OCI-LY1 (cell line): ENCODE results near the gene COG2.
"Not testable (repeated sequence)": the region's sequence is repeated elsewhere in the genome, so short reads cannot be mapped to it uniquely, and the experiment has no call there.

ENCODE experiments used
- H2AFZ ChIP-seq: fragments of 200-600 bp; sonication (generic), shearing (Covaris generic); 2 replicates; pipeline ENCODE4 v1.6.0; 2014; ENCODE audit warnings: antibody characterized with exemption, mild to moderate bottlenecking, low read length
- H3F3A ChIP-seq: fragments of 200-600 bp; sonication (generic), shearing (Covaris generic); 2 replicates; pipeline ENCODE4 v1.6.0; 2014; ENCODE audit warnings: mild to moderate bottlenecking, antibody characterized with exemption, low read length, moderate library complexity; ENCODE audit not compliant: insufficient read depth
- H3K27ac ChIP-seq: fragments of 200-600 bp; sonication (generic); 2 replicates; pipeline ENCODE4 v1.5.1; 2014; ENCODE audit warnings: low read length, mixed run types, mild to moderate bottlenecking, low read depth; ENCODE audit not compliant: poor library complexity, severe bottlenecking
- H3K27me3 ChIP-seq: fragments of 200-600 bp; sonication (generic); 2 replicates; pipeline ENCODE4 v1.6.0; 2014; ENCODE audit warnings: antibody characterized with exemption, mild to moderate bottlenecking, low read length, moderate library complexity; ENCODE audit not compliant: insufficient read depth
- H3K36me3 ChIP-seq: fragments of 200-600 bp; sonication (generic); 2 replicates; pipeline ENCODE4 v1.6.1; 2014; ENCODE audit warnings: mild to moderate bottlenecking, antibody characterized with exemption, low read length, moderate library complexity, mixed read lengths; ENCODE audit not compliant: insufficient read depth
- H3K4me1 ChIP-seq: fragments of 200-600 bp; sonication (generic); 2 replicates; pipeline ENCODE4 v1.5.1; 2014; ENCODE audit warnings: mild to moderate bottlenecking, low read length, moderate library complexity; ENCODE audit not compliant: insufficient read depth, severe bottlenecking
- H3K4me2 ChIP-seq: fragments of 200-600 bp; sonication (generic), shearing (Covaris generic); 2 replicates; pipeline ENCODE4 v1.6.1; 2014; ENCODE audit warnings: low read length
- H3K4me3 ChIP-seq: fragments of 200-600 bp; sonication (generic); 2 replicates; pipeline ENCODE4 v1.5.1; 2014; ENCODE audit warnings: low read length, low read depth, mild to moderate bottlenecking, mixed read lengths; ENCODE audit not compliant: poor library complexity, severe bottlenecking
- H3K79me2 ChIP-seq: fragments of 200-600 bp; shearing (Covaris generic); 2 replicates; pipeline ENCODE4 v1.6.1; 2016; ENCODE audit warnings: mixed run types, low read length, mixed read lengths; ENCODE audit not compliant: insufficient read depth
- H3K9ac ChIP-seq: fragments of 200-600 bp; sonication (generic), shearing (Covaris generic); 2 replicates; pipeline ENCODE4 v1.6.1; 2014; ENCODE audit warnings: mild to moderate bottlenecking, low read length, mixed read lengths
- H3K9me2 ChIP-seq: fragments of 200-600 bp; sonication (generic), shearing (Covaris generic); 2 replicates; pipeline ENCODE4 v1.6.1; 2014; ENCODE audit warnings: low read depth, mild to moderate bottlenecking, low read length, mixed read lengths
- H3K9me3 ChIP-seq: fragments of 200-600 bp; shearing (Covaris generic); 2 replicates; pipeline ENCODE4 v1.6.1; 2014; ENCODE audit warnings: low read length, mixed read lengths
- H4K20me1 ChIP-seq: fragments of 200-600 bp; sonication (generic), shearing (Covaris generic); 2 replicates; pipeline ENCODE4 v1.6.0; 2016; ENCODE audit warnings: mild to moderate bottlenecking, low read length; ENCODE audit not compliant: insufficient read depth
- EZH2 ChIP-seq: fragments of 200-600 bp; sonication (generic), shearing (Covaris generic); IDR thresholded peaks from 2 replicates; pipeline ENCODE4 v1.8.0; 2017; ENCODE audit warnings: borderline replicate concordance, mixed run types, mild to moderate bottlenecking, antibody characterized with exemption, low read length, moderate library complexity, mixed read lengths
- TF ChIP-seq, protein P1 (sequence below): fragments of 200-600 bp; sonication (generic), shearing (Covaris generic); IDR thresholded peaks from 2 replicates; pipeline ENCODE4 v1.5.1; 2017; ENCODE audit warnings: mild to moderate bottlenecking, antibody characterized with exemption, low read length, moderate library complexity, mixed read lengths

The COG2 gene

DNA sequence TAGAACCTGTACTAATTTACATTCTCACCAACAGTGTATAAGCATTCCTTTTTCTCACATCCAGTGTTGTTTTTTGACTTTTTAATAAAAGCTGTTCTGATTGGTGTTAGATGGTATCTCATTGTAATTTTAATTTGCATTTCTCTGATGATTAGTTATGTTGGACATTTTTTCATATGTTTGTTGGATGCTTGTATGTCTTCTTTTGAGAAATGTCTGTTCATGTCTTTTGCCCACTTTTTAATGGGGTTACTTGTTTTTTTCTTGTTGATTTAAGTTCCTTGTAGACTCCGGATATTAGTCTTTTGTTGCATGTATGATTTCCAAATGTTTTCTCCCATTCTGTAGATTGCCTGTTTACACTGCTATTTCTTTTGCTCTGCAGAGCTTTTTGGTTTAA is 8.0 kb downstream of the COG2 start:
- no peaks in the 10 kb centered on the region for H3F3A ChIP-seq
- H4K20me1 ChIP-seq, result no peaks in the 10 kb centered on the region
- H3K9me3 ChIP-seq, result 0 out of 2 replicates have a peak, but pooled peaks cover 2% of the 10 kb centered on the region
- no peaks in the 10 kb centered on the region for H3K27me3 ChIP-seq
- H3K9ac ChIP-seq, result no peak overlapping the region
- H3K79me2 ChIP-seq, result peaks cover 67% of the 10 kb centered on the region
- peaks cover 8% of the 10 kb centered on the region for H3K36me3 ChIP-seq
- no peak overlapping the region for H2AFZ ChIP-seq
- no peaks in the 10 kb centered on the region for H3K4me1 ChIP-seq
- H3K4me2 ChIP-seq, result no peak overlapping the region
- no peak overlapping the region for H3K4me3 ChIP-seq
- TF ChIP-seq, protein P1, sequence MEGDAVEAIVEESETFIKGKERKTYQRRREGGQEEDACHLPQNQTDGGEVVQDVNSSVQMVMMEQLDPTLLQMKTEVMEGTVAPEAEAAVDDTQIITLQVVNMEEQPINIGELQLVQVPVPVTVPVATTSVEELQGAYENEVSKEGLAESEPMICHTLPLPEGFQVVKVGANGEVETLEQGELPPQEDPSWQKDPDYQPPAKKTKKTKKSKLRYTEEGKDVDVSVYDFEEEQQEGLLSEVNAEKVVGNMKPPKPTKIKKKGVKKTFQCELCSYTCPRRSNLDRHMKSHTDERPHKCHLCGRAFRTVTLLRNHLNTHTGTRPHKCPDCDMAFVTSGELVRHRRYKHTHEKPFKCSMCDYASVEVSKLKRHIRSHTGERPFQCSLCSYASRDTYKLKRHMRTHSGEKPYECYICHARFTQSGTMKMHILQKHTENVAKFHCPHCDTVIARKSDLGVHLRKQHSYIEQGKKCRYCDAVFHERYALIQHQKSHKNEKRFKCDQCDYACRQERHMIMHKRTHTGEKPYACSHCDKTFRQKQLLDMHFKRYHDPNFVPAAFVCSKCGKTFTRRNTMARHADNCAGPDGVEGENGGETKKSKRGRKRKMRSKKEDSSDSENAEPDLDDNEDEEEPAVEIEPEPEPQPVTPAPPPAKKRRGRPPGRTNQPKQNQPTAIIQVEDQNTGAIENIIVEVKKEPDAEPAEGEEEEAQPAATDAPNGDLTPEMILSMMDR, result no peak
- TF ChIP-seq EZH2, result no peak
- H3K27ac ChIP-seq, result no peak overlapping the region
- H3K9me2 ChIP-seq, result no peaks in the 10 kb centered on the region

DNA sequence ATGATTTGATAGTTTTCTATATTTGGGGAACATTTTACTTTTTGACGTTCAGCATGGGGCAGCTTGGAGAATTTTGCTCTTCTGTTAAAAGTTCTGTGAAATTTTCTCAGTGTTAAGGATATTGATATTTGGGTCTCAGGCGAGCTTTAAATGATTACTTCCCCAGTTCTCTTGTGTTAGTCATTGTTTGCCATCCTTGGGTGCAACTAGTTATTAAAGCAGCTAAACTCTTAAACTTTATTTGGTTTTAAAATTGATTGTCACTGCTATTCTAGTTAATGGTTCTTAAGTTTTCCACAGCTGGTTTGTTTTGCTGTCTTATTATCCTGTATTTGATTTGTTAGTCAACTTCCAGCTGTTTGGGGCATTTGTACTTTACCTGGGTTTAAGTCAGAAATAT is 9.0 kb downstream of the COG2 start:
- Histone ChIP-seq H3K4me1 (no peaks in the 10 kb centered on the region), H3K27me3 (no peaks in the 10 kb centered on the region), H3K9ac (no peak overlapping the region), H3K27ac (no peak overlapping the region), H2AFZ (no peak overlapping the region), H3K9me3 (0 out of 2 replicates have a peak, but pooled peaks cover 2% of the 10 kb centered on the region), H3F3A (no peaks in the 10 kb centered on the region), H3K9me2 (no peaks in the 10 kb centered on the region), H3K79me2 (peaks cover 66% of the 10 kb centered on the region), H4K20me1 (no peaks in the 10 kb centered on the region), H3K4me3 (no peak overlapping the region), H3K36me3 (peaks cover 8% of the 10 kb centered on the region), H3K4me2 (no peak overlapping the region)
- TF ChIP-seq, protein P1, result no peak
- no peak for TF ChIP-seq EZH2

DNA sequence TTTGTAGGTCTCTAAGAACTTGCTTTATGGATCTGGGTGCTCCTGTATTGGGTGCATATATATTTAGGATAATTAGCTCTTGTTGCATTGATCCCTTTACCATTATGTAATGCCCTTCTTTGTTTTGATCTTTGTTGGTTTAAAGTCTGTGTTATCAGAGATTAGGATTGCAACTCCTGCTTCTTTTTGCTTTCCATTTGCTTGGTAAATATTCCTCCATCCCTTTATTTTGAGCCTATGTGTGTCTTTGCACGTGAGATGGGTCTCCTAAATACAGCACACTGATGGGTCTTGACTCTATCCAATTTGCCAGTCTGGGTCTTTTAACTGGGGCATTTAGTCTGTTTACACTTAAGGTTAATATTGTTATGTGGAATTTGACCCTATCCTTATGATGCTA is 14.4 kb downstream of the COG2 start:
- not testable (repeated sequence) for H3K9me2 ChIP-seq, H3K9ac ChIP-seq, H3F3A ChIP-seq, H3K4me3 ChIP-seq, H4K20me1 ChIP-seq, H3K27me3 ChIP-seq, H3K27ac ChIP-seq, H3K4me2 ChIP-seq, H2AFZ ChIP-seq, H3K9me3 ChIP-seq, H3K4me1 ChIP-seq
- H3K79me2 ChIP-seq, result peaks cover 32% of the 10 kb centered on the region
- H3K36me3 ChIP-seq, result peaks cover 23% of the 10 kb centered on the region

DNA sequence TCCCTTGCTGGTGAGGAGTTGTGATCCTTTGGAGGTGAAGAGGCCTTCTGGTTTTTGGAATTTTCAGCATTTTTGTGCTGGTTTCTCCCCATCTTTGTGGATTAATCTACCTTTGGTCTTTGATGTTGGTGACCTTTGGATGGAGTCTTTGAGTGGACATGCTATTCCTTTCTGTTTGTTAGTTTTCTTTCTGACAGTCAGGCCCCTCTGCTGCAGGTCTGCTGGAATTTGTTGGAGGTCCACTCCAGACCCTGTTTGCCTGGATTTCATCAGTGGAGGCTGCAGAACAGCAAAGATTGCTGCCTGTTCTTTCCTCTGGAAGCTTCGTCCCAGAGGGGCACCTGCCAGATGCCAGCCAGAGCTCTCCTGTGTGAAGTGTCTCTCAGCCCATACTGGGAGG is 15.8 kb downstream of the COG2 start:
- H3K79me2 ChIP-seq, result peaks cover 18% of the 10 kb centered on the region

More for the DNA sequence above, 15.8 kb downstream of the COG2 start:
- H3K9me3 ChIP-seq, H3K27me3 ChIP-seq, H3K4me3 ChIP-seq, H2AFZ ChIP-seq, H3K4me1 ChIP-seq, H3K27ac ChIP-seq, H3K4me2 ChIP-seq, H4K20me1 ChIP-seq, H3K9ac ChIP-seq, H3F3A ChIP-seq, H3K9me2 ChIP-seq: not testable (repeated sequence)
- H3K36me3 ChIP-seq, result peaks cover 32% of the 10 kb centered on the region
